Measurements from ENCODE around the gene TNN.

- no peak for TF ChIP-seq CTCF (IDR thresholded peaks at IDR 0.05; ENCODE audit: poor library complexity, severe bottlenecking)
- TF ChIP-seq TAF1 (IDR thresholded peaks at IDR 0.05; ENCODE audit: low read depth): no peak
- no peak for TF ChIP-seq EZH2 (IDR thresholded peaks at IDR 0.05; ENCODE audit: borderline replicate concordance, insufficient read depth, low read length, poor library complexity, severe bottlenecking)
These were observed 42.9 kb upstream of the TNN start for GRCh38 chr1:175024773-175025172.
